ENCODE data around the gene RIMBP2.
"Not testable (repeated sequence)": the region's sequence is repeated elsewhere in the genome, so short reads cannot be mapped to it uniquely, and the experiment has no call there.

Gene RIMBP2

DNA sequence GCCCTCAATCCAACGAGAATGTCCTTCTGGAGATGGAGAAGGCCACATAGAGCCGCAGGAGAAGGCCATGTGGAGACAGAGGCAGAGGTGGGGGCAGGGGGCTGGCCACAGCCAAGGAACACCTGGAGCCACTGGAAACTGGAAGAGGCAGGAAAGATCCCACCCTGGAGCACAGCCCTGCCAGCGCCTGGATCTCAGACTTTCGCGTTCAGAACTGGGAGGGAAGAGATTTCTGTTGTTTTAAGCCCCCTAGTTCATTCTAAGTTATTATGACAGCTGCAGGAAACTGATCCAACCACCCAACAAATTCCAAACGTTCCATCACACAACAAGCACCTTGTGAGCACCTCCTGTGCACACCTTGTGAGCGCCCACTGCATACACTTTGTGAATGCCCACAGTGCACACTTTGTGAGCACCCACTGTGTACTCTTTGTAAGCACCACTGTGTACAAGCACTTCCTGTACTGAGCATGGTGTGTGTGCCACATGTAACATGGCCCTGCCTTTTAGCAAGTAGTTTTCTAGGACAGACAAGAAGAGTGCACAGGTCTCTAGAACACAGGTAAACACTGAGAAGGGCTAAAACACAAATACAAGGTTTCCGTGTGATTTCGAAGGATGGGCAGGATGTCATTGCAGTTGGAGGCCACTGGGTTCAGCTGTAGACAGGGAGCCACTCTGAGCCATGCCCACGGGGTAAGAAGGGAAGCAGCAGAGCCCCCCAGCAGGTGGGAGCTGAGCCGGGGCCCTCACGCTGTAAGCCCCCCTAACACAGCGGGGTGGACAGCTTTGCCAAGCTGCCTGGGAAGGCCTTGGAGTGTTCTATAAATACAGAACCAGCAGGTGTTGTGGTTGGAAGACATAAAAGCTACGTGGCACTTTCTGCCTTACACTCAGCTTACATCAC is 15.4 kb downstream of the RIMBP2 start:
- no peak for DNase-seq (ENCODE audit: low read depth)
- no peak for TF ChIP-seq CTCF (IDR thresholded peaks at IDR 0.05; ENCODE audit: control insufficient read depth, extremely low read depth, insufficient read depth)
- H3K4me3 ChIP-seq (ENCODE audit: low read depth, low read length), result no peak overlapping the region

DNA sequence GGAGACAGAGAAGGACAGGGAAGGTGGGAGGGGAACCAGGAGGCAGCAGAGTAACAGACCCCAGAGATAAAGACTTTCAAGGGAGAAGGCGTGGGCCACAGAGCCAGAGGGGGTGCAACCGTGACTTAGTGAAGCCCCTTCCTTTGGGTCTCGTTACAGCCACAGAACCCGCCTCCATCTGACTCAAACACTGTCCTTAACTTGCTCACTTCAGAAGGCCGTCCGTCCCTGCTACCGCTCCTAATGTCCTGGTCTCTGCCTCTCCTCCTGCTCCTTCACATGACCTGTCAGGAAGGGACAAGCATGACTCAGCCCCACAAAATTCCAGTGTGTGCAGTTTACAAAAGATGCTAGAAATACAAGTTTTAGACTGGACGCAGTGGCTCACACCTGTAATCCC is 18.0 kb downstream of the RIMBP2 start:
- no peak overlapping the region for H3K4me3 ChIP-seq (ENCODE audit: low read depth, low read length)
- TF ChIP-seq CTCF (IDR thresholded peaks at IDR 0.05; ENCODE audit: control insufficient read depth, extremely low read depth, insufficient read depth), result no peak
- no peak for DNase-seq (ENCODE audit: low read depth)

DNA sequence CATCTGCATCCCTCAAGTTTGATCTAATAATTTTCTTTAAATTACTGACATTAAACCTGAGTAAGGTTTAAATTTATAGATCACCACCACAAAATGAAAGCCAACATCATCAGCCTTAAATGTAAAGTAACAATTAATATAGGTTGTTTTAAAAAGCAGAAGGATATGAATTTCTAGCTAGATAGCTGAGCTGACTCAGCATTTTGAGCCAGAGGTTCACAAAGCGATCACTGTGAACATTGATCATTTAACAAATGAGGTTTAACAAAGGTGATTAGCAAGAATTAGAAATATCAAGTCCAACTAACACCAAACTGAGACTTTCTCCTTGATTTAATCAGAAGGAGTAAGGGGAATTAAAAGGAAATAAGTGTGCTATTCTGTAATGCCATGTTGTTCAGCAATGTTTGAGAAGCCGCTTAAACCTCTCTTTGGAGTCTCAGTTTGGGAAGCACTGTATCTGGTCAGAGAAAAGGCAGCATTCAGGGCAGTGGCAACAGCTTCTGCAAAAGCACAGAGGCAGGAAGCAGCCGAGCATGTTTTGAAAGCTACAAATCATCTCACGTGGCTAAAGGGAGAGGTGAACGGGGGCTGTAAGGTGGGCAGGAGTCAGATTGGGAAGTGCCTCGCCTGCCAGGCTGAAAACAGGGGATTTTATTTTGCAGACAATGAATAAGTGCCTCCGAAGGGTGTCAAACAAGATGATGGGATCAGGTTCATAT is 19.6 kb downstream of the RIMBP2 start:
- no peak overlapping the region for H3K4me3 ChIP-seq (ENCODE audit: low read depth, low read length)
- no peak for TF ChIP-seq CTCF (IDR thresholded peaks at IDR 0.05; ENCODE audit: control insufficient read depth, extremely low read depth, insufficient read depth)
- no peak for DNase-seq (ENCODE audit: low read depth)

GRCh38 chr12:130695061-130695460 is 21.0 kb downstream of the RIMBP2 start:
- no peak for DNase-seq (ENCODE audit: low read depth)
- TF ChIP-seq CTCF (IDR thresholded peaks at IDR 0.05; ENCODE audit: control insufficient read depth, extremely low read depth, insufficient read depth), result no peak
- no peak overlapping the region for H3K4me3 ChIP-seq (ENCODE audit: low read depth, low read length)

GRCh38 chr12:130689408-130690405 is 26.4 kb downstream of the RIMBP2 start:
- no peak for TF ChIP-seq CTCF (IDR thresholded peaks at IDR 0.05; ENCODE audit: control insufficient read depth, extremely low read depth, insufficient read depth)
- DNase-seq (ENCODE audit: low read depth), result no peak
- no peak overlapping the region for H3K4me3 ChIP-seq (ENCODE audit: low read depth, low read length)

DNA sequence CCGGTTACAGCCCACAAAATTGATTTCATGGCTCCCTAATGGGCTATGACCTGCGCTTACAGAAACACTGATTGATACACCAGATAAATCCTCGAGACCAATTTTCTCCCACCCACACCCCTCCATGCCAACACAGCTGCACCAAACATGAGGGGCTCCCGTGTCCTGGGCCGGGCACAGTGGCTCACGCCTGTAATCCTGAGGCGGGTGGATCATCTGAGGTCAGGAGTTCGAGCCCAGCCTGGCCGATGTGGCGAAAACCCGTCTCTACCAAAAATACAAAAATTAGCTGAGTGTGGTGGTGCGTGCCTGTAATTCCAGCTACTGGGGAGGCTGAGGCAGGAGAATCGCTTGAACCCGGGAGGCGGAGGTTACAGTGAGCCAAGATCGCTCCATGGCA is 27.1 kb downstream of the RIMBP2 start:
- DNase-seq (ENCODE audit: low read depth); H3K4me3 ChIP-seq (ENCODE audit: low read depth, low read length): not testable (repeated sequence)

Measured in LNCaP clone FGC (cell line).